ENCODE results near the gene LIPM. TPM values are rescaled to one million over a fixed set of nuclear protein-coding genes. Genes with fewer than 3 reads are reported as not detected.

The LIPM gene
- not detected for polyA plus RNA-seq

DNA sequence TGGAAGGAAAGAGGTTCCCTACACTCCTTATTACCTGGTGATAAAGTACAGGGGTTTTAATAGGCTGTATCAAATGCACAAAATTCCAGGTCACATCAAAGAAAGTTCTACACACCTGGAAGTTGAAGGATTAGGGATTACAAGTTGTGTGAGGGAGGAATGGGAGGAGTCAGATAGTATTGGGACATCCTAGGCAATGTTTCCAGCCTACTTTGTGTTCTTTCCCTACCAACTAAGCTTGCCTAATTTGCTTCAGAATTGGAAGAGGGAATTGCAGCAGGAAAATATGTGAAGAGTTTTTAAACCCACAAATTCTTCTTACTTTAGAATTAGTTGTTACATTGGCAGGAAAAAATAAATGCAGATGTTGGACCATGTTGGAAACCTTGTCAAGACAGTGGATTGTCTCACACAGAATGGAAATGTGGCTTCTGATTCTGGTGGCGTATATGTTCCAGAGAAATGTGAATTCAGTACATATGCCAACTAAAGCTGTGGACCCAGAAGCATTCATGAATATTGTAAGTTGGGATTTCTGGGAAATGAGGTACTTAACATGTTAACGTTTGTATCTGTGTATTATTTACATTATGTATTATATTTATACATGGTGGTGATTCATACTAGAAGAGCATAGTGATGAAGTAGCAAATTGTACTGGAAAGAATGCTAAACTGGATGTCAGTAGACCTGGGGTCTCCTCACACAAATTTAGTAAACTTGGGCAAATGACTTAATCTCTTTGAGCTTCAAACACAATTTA is at the start of gene LIPM:
LIPM (plus strand) TSS at position 208 of the 763 bp plus-strand sequence; CDS start at position 375, 167 bp downstream.
- H3K4me3 Mint-ChIP-seq = no peak within 1 kb of the TSS
- H3K4me1 Mint-ChIP-seq = peaks cover 0 to 12% of the 10 kb centered on the region in 2 donors
- no peak within 1 kb of the TSS for H3K27ac Mint-ChIP-seq
- no peaks in the 10 kb centered on the region for H3K36me3 Mint-ChIP-seq
- peaks cover 0 to 3% (median 0%) of the 10 kb centered on the region in 3 donors for H3K27me3 Mint-ChIP-seq (ENCODE audit: low read depth in 3 of 3)
- no peak for DNase-seq
- H3K9me3 Mint-ChIP-seq = no peaks in the 10 kb centered on the region

DNA sequence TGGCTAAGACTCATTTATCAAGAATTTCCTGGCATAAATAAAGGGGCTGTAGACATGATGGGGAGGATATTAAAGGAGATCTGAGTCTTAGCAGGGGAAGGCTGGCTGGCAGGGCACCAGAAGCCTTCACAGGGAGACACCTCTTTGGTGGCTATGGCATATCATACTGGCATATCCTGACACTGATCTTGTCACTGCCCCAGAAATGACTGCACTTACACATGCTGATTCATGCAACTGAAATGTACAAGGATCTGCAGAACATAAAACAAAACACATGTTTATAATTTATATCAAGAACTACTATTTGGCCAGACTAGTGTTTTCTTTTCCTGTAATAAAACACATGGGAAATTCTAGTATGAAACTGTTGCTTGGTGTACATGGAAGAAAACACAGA is 48.2 kb upstream of the LIPM start:
- no peaks in the 10 kb centered on the region for H3K4me1 Mint-ChIP-seq

GRCh38 chr10:88755753-88756152 is 46.8 kb upstream of the LIPM start:
- Mint-ChIP-seq H3K27me3 (ENCODE audit: low read depth in 3 of 3) (peaks cover 0 to 6% (median 5%) of the 10 kb centered on the region in 3 donors), H3K4me1 (peaks cover 0 to 3% of the 10 kb centered on the region in 2 donors), H3K9me3 (no peaks in the 10 kb centered on the region), H3K4me3 (no peak overlapping the region), H3K36me3 (no peaks in the 10 kb centered on the region), H3K27ac (no peak overlapping the region)
- no peak for DNase-seq

More for the DNA sequence above, 48.2 kb upstream of the LIPM start:
- DNase-seq = no peak
- Mint-ChIP-seq H3K4me3 (no peak overlapping the region), H3K27me3 (ENCODE audit: low read depth in 3 of 3) (peaks cover 0 to 6% (median 5%) of the 10 kb centered on the region in 3 donors), H3K9me3 (no peaks in the 10 kb centered on the region), H3K36me3 (no peaks in the 10 kb centered on the region), H3K27ac (no peak overlapping the region)

DNA sequence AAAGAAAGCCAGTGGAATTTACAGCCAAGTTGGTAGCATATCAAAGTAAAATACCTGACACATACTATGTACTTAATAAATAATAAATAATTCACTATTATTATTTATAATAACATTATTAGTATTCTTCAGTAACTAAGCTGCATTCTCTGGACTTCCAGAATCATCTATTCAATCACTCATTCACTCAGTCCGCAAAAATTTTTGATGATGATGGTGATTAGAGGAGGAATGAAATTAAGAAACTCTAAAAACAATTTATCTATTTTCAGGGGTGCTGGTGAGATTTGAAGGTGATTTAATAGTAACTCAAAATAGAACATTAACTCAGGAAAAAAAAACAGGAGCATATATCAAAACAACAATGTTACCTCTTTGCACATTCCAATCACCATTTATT is 45.9 kb upstream of the LIPM start:
- H3K27me3 Mint-ChIP-seq (ENCODE audit: low read depth in 3 of 3) = peaks cover 0 to 6% (median 5%) of the 10 kb centered on the region in 3 donors
- H3K27ac Mint-ChIP-seq = no peak overlapping the region
- H3K4me1 Mint-ChIP-seq = peaks cover 0 to 3% of the 10 kb centered on the region in 2 donors

DNA sequence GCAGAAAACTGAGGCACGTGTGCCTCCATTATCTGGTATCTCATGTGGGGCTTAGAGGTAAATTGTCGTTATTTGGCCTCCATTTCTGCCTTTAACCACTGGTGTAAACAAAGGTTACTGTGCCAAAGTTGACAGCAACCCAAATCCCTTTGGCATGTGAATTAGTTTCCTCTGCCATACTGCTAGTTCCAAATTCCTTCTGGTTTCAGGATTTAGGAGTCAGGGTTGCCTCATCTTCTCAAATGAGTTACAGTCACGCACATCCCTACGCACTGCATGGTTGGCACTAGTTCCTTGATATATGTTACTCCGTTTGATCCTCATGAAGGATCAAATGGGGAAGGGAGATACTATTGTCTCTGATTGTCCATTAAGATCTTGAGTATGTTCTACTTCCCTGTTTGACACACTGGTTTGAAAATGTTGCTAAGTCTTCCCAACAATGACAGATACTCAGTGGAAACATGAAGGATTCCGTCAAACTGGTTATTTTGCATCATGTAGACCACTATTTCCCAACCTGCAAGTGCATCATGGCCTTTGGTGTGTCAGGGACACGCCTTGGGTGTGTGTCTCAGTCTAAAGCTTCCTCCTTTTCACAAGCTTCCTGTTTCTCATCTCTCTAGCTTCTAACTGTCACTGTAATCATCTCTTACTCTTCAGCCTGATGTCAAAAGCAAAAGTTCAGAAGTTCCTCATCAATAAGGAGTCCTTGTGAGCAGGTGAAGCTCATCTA is 43.0 kb upstream of the LIPM start, which contains the start of gene LIPN:
LIPN (plus strand) TSS at position 655 of the 736 bp plus-strand sequence. CDS start 1,386 bp downstream, outside the sequence.
- H3K4me3 Mint-ChIP-seq = no peak within 1 kb of the TSS

More for the DNA sequence above, 45.9 kb upstream of the LIPM start:
- Mint-ChIP-seq H3K4me3 (no peak overlapping the region), H3K9me3 (no peaks in the 10 kb centered on the region), H3K36me3 (no peaks in the 10 kb centered on the region)
- no peak for DNase-seq

DNA sequence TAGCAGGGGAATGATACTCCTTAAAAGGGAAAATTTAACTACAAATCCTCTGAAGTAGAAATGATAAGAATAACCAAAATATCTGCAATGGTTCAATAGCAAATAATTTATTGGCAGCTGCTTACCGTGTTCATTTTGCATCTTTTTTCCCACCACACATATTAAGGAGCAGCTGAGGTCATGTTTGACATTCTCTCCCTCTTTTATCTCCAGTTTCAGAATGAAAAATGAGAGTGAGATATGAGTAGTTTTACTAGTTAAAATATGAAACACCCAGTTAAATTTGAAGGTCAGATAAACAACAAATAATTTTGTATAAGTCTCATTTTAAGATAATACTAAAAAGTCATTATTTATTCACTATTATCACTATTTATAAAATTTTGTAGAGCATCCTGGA is 39.6 kb upstream of the LIPM start:
- Mint-ChIP-seq H3K9me3 (no peaks in the 10 kb centered on the region), H3K27me3 (ENCODE audit: low read depth in 3 of 3) (no peaks in the 10 kb centered on the region), H3K4me1 (peaks cover 0 to 3% of the 10 kb centered on the region in 2 donors), H3K4me3 (no peak overlapping the region), H3K27ac (no peak overlapping the region), H3K36me3 (no peaks in the 10 kb centered on the region)
- no peak for DNase-seq

More for the DNA sequence above, 43.0 kb upstream of the LIPM start, which contains the start of gene LIPN:
- H3K4me1 Mint-ChIP-seq = peaks cover 0 to 3% of the 10 kb centered on the region in 2 donors
- H3K9me3 Mint-ChIP-seq = no peaks in the 10 kb centered on the region
- peak within 1 kb of the TSS in 1 of 6 donors; percentile 37 for H3K27ac Mint-ChIP-seq
- peaks cover 0 to 6% (median 2%) of the 10 kb centered on the region in 3 donors for H3K27me3 Mint-ChIP-seq (ENCODE audit: low read depth in 3 of 3)
- no peak for DNase-seq
- H3K36me3 Mint-ChIP-seq = no peaks in the 10 kb centered on the region

- no peaks in the 10 kb centered on the region for H3K27me3 Mint-ChIP-seq (ENCODE audit: low read depth in 3 of 3)
- no peaks in the 10 kb centered on the region for H3K36me3 Mint-ChIP-seq
- H3K27ac Mint-ChIP-seq = no peak overlapping the region
- DNase-seq = no peak
- H3K4me1 Mint-ChIP-seq = peaks cover 0 to 3% of the 10 kb centered on the region in 2 donors
- H3K9me3 Mint-ChIP-seq = no peaks in the 10 kb centered on the region
- H3K4me3 Mint-ChIP-seq = no peak overlapping the region
Observed at GRCh38 chr10:88763441-88763840, 39.1 kb upstream of the LIPM start.

DNA sequence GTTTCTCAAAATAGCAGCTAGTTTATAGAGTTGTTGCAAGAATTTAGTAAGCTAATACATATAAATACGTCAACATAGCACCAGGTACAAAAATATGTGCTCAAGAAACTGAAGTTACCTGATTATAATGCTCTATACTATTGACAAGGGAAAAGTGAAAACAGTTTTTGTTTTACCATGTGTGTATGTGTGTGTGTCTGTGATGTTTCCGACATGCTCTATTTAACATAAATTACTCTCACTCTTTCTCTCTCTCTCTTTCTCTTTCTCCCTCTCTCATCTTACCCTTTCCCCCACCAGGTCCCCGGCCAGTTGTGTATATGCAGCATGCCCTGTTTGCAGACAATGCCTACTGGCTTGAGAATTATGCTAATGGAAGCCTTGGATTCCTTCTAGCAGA is 38.4 kb upstream of the LIPM start:
- Mint-ChIP-seq H3K36me3 (no peaks in the 10 kb centered on the region), H3K27ac (no peak overlapping the region), H3K4me1 (peaks cover 0 to 3% of the 10 kb centered on the region in 2 donors), H3K27me3 (ENCODE audit: low read depth in 3 of 3) (no peaks in the 10 kb centered on the region), H3K4me3 (no peak overlapping the region), H3K9me3 (no peaks in the 10 kb centered on the region)
- no peak for DNase-seq

DNA sequence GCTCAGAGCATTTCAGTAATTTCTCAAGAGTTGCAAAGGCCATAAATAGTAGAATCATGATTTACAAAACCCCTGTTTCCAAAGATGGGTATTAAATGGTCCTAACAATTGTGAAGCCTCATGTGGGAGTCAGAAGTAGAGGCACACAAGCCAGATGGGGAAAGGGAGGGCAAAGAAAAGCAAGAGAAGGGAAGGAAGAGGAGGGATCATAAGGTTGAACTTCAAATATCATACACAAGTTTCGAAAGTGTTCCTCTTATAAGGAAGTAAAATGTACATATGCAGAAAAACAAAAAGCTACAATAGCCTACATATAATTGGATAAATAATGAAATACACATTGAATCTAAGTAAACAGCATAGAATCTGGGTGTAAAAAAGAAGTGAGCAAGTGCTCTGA is 36.7 kb upstream of the LIPM start:
- Mint-ChIP-seq H3K36me3 (no peaks in the 10 kb centered on the region), H3K27me3 (ENCODE audit: low read depth in 3 of 3) (peaks cover 0 to 3% (median 0%) of the 10 kb centered on the region in 3 donors), H3K4me1 (no peaks in the 10 kb centered on the region), H3K27ac (no peak overlapping the region), H3K9me3 (no peaks in the 10 kb centered on the region), H3K4me3 (no peak overlapping the region)
- no peak for DNase-seq

- no peak for DNase-seq
- peaks cover 0 to 4% (median 0%) of the 10 kb centered on the region in 3 donors for H3K36me3 Mint-ChIP-seq
- no peaks in the 10 kb centered on the region for H3K9me3 Mint-ChIP-seq
- H3K27ac Mint-ChIP-seq = no peak overlapping the region
- peaks cover 0 to 3% (median 0%) of the 10 kb centered on the region in 3 donors for H3K27me3 Mint-ChIP-seq (ENCODE audit: low read depth in 3 of 3)
- H3K4me1 Mint-ChIP-seq = no peaks in the 10 kb centered on the region
- H3K4me3 Mint-ChIP-seq = no peak overlapping the region
Observed at GRCh38 chr10:88769384-88769783, 33.1 kb upstream of the LIPM start.

DNA sequence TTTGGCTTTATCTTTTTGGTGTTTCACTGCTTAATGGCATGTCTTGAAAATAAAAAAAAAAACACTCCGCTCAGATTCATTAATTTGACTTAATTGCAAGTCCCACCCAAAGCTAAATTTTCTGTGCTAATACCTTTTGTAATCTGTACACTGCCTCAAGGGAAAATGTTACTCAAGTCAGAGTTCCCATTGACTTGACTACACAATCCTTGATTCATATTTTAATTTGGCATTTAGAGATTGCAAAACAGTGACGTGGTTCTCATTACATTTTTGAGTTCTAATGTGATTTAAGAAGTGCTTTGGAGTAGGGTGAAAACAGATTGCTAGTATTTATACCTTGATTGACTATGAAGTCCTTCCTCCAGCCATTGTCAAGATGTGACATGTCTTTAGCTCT is 21.3 kb upstream of the LIPM start:
- no peak for DNase-seq
- H3K36me3 Mint-ChIP-seq = no peaks in the 10 kb centered on the region
- peaks cover 11 to 15% of the 10 kb centered on the region in 2 donors for H3K4me1 Mint-ChIP-seq
- no peak overlapping the region for H3K27ac Mint-ChIP-seq
- H3K9me3 Mint-ChIP-seq = no peaks in the 10 kb centered on the region
- peaks cover 1 to 5% (median 4%) of the 10 kb centered on the region in 3 donors for H3K27me3 Mint-ChIP-seq (ENCODE audit: low read depth in 3 of 3)
- no peak overlapping the region for H3K4me3 Mint-ChIP-seq

DNA sequence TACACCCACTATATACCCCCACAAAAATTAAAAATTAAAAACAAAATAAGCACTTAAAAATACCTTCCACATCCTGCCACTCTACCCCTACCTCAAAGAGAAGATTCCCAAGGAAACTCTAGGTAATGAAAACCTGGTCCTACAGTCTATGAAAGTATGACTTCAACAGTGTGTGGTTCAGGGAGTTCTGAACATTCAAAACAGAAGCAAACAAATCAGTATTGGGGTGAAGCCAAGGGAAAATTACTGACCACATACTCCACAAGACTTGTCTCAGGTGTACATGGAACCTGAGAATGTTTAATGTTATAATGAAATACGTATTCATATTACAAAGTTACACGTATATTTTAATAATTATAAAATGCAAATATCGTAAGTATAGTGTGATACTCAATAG is 20.3 kb upstream of the LIPM start:
- no peak overlapping the region for H3K4me3 Mint-ChIP-seq
- DNase-seq = no peak
- no peak overlapping the region for H3K27ac Mint-ChIP-seq
- H3K36me3 Mint-ChIP-seq = no peaks in the 10 kb centered on the region
- peaks cover 11 to 15% of the 10 kb centered on the region in 2 donors for H3K4me1 Mint-ChIP-seq
- no peaks in the 10 kb centered on the region for H3K9me3 Mint-ChIP-seq
- H3K27me3 Mint-ChIP-seq (ENCODE audit: low read depth in 3 of 3) = peaks cover 1 to 6% (median 4%) of the 10 kb centered on the region in 3 donors

DNA sequence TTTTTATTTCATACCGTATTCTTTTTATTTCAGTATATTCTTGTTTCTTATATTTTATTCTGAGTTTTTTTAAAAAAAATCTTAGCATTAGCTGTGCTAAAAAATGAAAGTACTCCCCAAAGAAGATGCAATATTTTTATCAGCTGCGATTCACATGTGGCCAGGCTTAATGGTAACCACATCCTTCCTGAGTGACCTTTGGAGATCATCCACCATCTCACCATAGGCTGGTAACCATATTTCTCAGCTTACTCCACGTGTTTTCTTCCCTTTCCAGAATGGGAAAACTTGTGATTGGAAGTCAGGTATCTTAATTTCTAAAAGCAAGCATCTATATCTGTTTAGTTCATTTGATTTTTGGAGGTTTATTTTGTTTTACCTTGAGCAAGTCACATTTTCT is 18.8 kb upstream of the LIPM start:
- Mint-ChIP-seq H3K27me3 (ENCODE audit: low read depth in 3 of 3) (peaks cover 1 to 6% (median 2%) of the 10 kb centered on the region in 3 donors), H3K36me3 (no peaks in the 10 kb centered on the region), H3K4me1 (peaks cover 11 to 15% of the 10 kb centered on the region in 2 donors), H3K9me3 (no peaks in the 10 kb centered on the region), H3K4me3 (peak overlapping the region in 4 of 5 donors; percentile 7 to 41 (median 29)), H3K27ac (no peak overlapping the region)
- peak; percentile 4 to 16 (median 13) for DNase-seq
